K562 treated with DMSO at 1 percent for 24 hours (cell line): ENCODE results near the gene SETD7. TPM values are rescaled to one million over a fixed set of nuclear protein-coding genes. Genes with fewer than 3 reads are reported as not detected.

Experiments used
- total RNA-seq: library from RNA; unstranded; fragments of 300-600 nt; gene quantifications from 2 replicates; pipeline ENCODE4 v1.2.3, GENCODE V29; 2022; ENCODE audit warnings: low read depth; ENCODE audit not compliant: insufficient read depth

Gene SETD7
- 1.1 and 1.4 TPM in 2 replicates for total RNA-seq

GRCh38 chr4:139556071-139556723, at the start of gene SETD7:
Gene SETD7, minus strand, starts transcription at chr4:139556219. Its CDS starts 82 bp downstream, at chr4:139556137.

DNA sequence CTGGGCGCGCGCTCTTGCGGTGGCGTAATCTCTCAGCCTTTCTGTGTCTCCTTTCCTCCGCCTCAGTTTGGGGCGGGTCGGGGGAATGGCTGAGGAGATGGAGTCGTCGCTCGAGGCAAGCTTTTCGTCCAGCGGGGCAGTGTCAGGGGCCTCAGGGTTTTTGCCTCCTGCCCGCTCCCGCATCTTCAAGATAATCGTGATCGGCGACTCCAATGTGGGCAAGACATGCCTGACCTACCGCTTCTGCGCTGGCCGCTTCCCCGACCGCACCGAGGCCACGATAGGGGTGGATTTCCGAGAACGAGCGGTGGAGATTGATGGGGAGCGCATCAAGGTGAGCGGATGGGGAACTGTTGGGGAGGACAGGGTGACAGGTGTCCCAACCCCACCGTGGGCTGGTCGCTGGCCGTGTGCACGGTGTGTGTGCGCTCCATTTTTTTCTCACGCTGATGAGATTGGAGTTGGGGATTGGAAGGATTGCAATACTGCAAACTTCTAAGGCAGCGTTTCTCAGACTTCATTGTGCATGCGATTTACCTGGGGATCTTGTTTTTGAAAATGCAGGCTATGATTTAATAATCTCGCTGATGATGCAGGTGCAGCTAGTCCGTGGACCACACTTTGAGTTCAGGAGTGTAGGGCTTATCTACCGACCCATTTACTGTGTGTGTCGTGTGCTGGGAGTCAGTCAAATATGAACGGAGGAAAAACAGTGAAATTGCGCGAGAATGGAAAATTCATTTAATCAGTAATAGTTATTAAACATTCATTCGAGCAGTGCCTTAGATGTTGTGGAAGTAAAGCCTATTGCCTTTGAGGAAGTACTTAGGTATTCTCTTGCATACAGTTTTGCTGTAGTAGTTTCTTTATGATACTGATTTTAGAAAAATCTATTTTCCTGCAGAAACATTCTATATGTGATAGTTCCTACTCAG, 101.6 kb downstream of the SETD7 start, which contains the start of gene RAB33B:
Gene RAB33B, plus strand, starts transcription at position 11 of the 935 bp plus-strand sequence. Its CDS starts 75 bp downstream, at position 86.

Other genes starting within 250 kb of the SETD7 start
- 2.4 and 3.5 TPM in 2 replicates for gene RAB33B, start 102.1 kb downstream of the SETD7 start, total RNA-seq
- 44.6 and 59.7 TPM in 2 replicates for gene MGST2, start 109.6 kb upstream of the SETD7 start, total RNA-seq